Body of pancreas (tissue), 4 donors: Measurements from ENCODE around the gene SAMD5. TPM values are rescaled to one million over a fixed set of nuclear protein-coding genes. Genes with fewer than 3 reads are reported as not detected.

Experiments used
- ATAC-seq: fragments of 150-250 bp; one replicate; pipeline ENCODE4 v1.9.1; 2016
- DNase-seq, 4 donors: peaks; one replicate each; pipeline ENCODE4 v3.0.0-alpha.2; 2019
- H3K27ac ChIP-seq, 4 donors: fragments of 200-600 bp; sonication (generic); 1 replicate in 3 of 4; 2 replicates in 1 of 4; pipeline versions ENCODE4 v1.5.1 to v1.6.1; 2016 to 2019; ENCODE audit warnings: mild to moderate bottlenecking in 1 of 4, mixed read lengths in 1 of 4, moderate library complexity in 1 of 4
- H3K27me3 ChIP-seq, 2 donors: fragments of 200-600 bp; sonication (generic); one replicate each; pipeline ENCODE4 v1.6.0; 2016; ENCODE audit warnings: mild to moderate bottlenecking in 1 of 2
- H3K36me3 ChIP-seq, 2 donors: fragments of 200-600 bp; sonication (generic); replicated peaks in 1 of 2; 2 replicates each; pipeline ENCODE4 v1.5.1; 2016; ENCODE audit warnings: low read depth in 2 of 2; ENCODE audit not compliant: insufficient read depth in 1 of 2
- H3K4me1 ChIP-seq: fragments of 200-600 bp; sonication (generic); one replicate; pipeline ENCODE4 v1.6.0; 2016
- H3K4me3 ChIP-seq, 2 donors: fragments of 200-600 bp; sonication (generic); 1 replicate in 1 of 2; 2 replicates in 1 of 2; pipeline ENCODE4 v1.5.1; 2016 to 2019
- H3K9me3 ChIP-seq, 3 donors: fragments of 200-600 bp; sonication (generic); 1 replicate in 2 of 3; 2 replicates in 1 of 3; pipeline ENCODE4 v1.5.1; 2016
- CTCF ChIP-seq, 7 experiments: fragments of 450-650 bp in 4 of 7; fragments of 200-600 bp in 3 of 7; sonication (generic) in 3 of 7; IDR thresholded peaks; one replicate each; pipeline ENCODE4 v1.5.1; 2016 to 2019; ENCODE audit warnings: antibody characterized with exemption in 7 of 7
- POLR2A ChIP-seq, 3 donors: fragments of 450-650 bp; IDR thresholded peaks; one replicate each; pipeline ENCODE4 v1.6.1; 2016; ENCODE audit warnings: antibody characterized with exemption in 3 of 3, mild to moderate bottlenecking in 2 of 3
- WGBS, 2 donors: methylation state at CpG; one replicate each; pipeline ENCODE4 v1.1.5; 2017; 5-methylcytosine and 5-hydroxymethylcytosine counted together
- intact Hi-C: fragments of 100-400 bp; cut with DNase I; formaldehyde crosslinking; loops from one replicate; pipeline ENCODE4 v1.15.1; 2023
- total RNA-seq, 2 donors: library from RNA; depleted of rRNA; stranded (reverse); fragments of >200 nt; gene quantifications; one replicate each; pipeline ENCODE4 v1.1.0, GENCODE V29; 2016

The SAMD5 gene
- total RNA-seq, 2 donors from 2014 or later = 0.26 to 1.6 TPM

DNA sequence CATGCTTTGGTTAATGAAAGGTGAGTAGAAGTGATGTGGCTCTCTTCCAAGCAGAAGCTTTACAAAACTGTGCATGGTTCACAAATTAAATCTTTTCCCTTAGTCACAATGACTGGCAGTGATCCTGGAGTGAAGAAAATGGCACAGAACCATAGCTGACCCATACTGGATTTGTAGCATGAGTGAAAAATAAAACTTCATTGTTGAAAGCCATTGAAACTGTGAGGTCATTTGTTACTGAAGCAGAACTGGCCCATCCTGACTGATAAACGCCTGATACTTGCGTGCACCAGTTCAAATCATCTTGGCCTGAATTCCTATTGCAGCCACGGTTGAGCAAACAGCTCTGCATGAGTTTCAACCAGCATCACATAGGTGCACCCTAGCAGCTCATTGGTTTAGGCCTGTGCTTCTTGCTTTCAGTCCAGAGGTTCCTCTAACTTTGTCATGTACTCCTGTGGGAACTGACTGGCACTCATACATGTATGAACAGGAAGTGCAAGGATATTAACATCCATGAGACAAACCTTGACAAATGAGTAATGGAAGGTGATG is 40.5 kb downstream of the SAMD5 start:
- Histone ChIP-seq H3K27ac (no peak overlapping the region), H3K4me1 (no peaks in the 10 kb centered on the region), H3K9me3 (no peaks in the 10 kb centered on the region), H3K4me3 (no peak overlapping the region), H3K27me3 (no peaks in the 10 kb centered on the region), H3K36me3 (no peaks in the 10 kb centered on the region)
- TF ChIP-seq POLR2A (IDR thresholded peaks at IDR 0.05) (no peak), CTCF (IDR thresholded peaks at IDR 0.05) (no peak)
- intact Hi-C loops = no loop called here
- ATAC-seq (no peak), DNase-seq (no peak)
- WGBS, 2 donors = 78 to 83% methylated on average over 3 of the region's 3 CpGs

- intact Hi-C loops = no loop called here
- TF ChIP-seq POLR2A (IDR thresholded peaks at IDR 0.05) = no peak
- no peak for TF ChIP-seq CTCF (IDR thresholded peaks at IDR 0.05)
- 92 to 93% methylated on average over 4 of the region's 4 CpGs for WGBS, 2 donors
These were observed 41.0 kb downstream of the SAMD5 start for GRCh38 chr6:147549531-147549930.

GRCh38 chr6:147551976-147552375 is 43.5 kb downstream of the SAMD5 start:
- H3K4me3 ChIP-seq = no peak overlapping the region
- intact Hi-C loops = no loop called here
- DNase-seq (no peak), ATAC-seq (no peak)
- no peak for TF ChIP-seq CTCF (IDR thresholded peaks at IDR 0.05)
- TF ChIP-seq POLR2A (IDR thresholded peaks at IDR 0.05) = no peak
- no peak overlapping the region for H3K27ac ChIP-seq
- no peaks in the 10 kb centered on the region for H3K27me3 ChIP-seq
- H3K4me1 ChIP-seq = no peaks in the 10 kb centered on the region
- WGBS, 2 donors = 69 to 74% methylated on average over 1 of the region's 1 CpG
- H3K9me3 ChIP-seq = no peaks in the 10 kb centered on the region
- no peaks in the 10 kb centered on the region for H3K36me3 ChIP-seq

More at GRCh38 chr6:147549531-147549930, 41.0 kb downstream of the SAMD5 start:
- H3K27ac ChIP-seq = no peak overlapping the region
- no peak overlapping the region for H3K4me3 ChIP-seq
- no peaks in the 10 kb centered on the region for H3K27me3 ChIP-seq
- no peaks in the 10 kb centered on the region for H3K4me1 ChIP-seq
- DNase-seq = no peak
- no peaks in the 10 kb centered on the region for H3K36me3 ChIP-seq
- no peak for ATAC-seq
- no peaks in the 10 kb centered on the region for H3K9me3 ChIP-seq

GRCh38 chr6:147553099-147553498 is 44.6 kb downstream of the SAMD5 start:
- Histone ChIP-seq H3K27ac (no peak overlapping the region), H3K27me3 (no peaks in the 10 kb centered on the region), H3K4me3 (no peak overlapping the region), H3K36me3 (no peaks in the 10 kb centered on the region), H3K9me3 (no peaks in the 10 kb centered on the region), H3K4me1 (no peaks in the 10 kb centered on the region)
- DNase-seq (no peak), ATAC-seq (no peak)
- intact Hi-C loops = no loop called here
- no peak for TF ChIP-seq CTCF (IDR thresholded peaks at IDR 0.05)
- TF ChIP-seq POLR2A (IDR thresholded peaks at IDR 0.05) = no peak
- 91 to 100% methylated on average over 1 of the region's 1 CpG for WGBS, 2 donors

GRCh38 chr6:147554281-147554680 is 45.8 kb downstream of the SAMD5 start:
- no peak for ATAC-seq
- no peak overlapping the region for H3K4me3 ChIP-seq
- no peaks in the 10 kb centered on the region for H3K4me1 ChIP-seq
- 88 to 89% methylated on average over 4 of the region's 4 CpGs for WGBS, 2 donors
- no peaks in the 10 kb centered on the region for H3K36me3 ChIP-seq
- TF ChIP-seq POLR2A (IDR thresholded peaks at IDR 0.05) = no peak
- no peak for TF ChIP-seq CTCF (IDR thresholded peaks at IDR 0.05)
- no peak overlapping the region for H3K27ac ChIP-seq
- intact Hi-C loops = no loop called here
- DNase-seq = no peak
- no peaks in the 10 kb centered on the region for H3K9me3 ChIP-seq
- no peaks in the 10 kb centered on the region for H3K27me3 ChIP-seq
